HG02970 (cell line): Measurements from ENCODE around the gene PDZK1IP1.

Source experiments
- ATAC-seq: cut with Tn5 transposase; IDR thresholded peaks from one replicate; pipeline ENCODE4 v1.9.1; 2021; ENCODE audit warnings: mild to moderate bottlenecking, moderate library complexity, moderate number of reproducible peaks; ENCODE audit not compliant: unreplicated experiment, low FRiP score

PDZK1IP1 gene

GRCh38 chr1:47224676-47225399 is 35.0 kb upstream of the PDZK1IP1 start:
- no peak for ATAC-seq

- no peak for ATAC-seq
These were observed 34.3 kb upstream of the PDZK1IP1 start for GRCh38 chr1:47223921-47224675.

GRCh38 chr1:47223174-47223920 is 33.5 kb upstream of the PDZK1IP1 start:
- ATAC-seq: no peak

- no peak for ATAC-seq
These were observed 32.6 kb upstream of the PDZK1IP1 start for GRCh38 chr1:47222476-47222875.

GRCh38 chr1:47219590-47220220 is 29.9 kb upstream of the PDZK1IP1 start:
- no peak for ATAC-seq

GRCh38 chr1:47219001-47219400 is 29.2 kb upstream of the PDZK1IP1 start:
- no peak for ATAC-seq

- ATAC-seq: no peak
These were observed 26.6 kb upstream of the PDZK1IP1 start for GRCh38 chr1:47216278-47217059.

- ATAC-seq: no peak
These were observed 25.9 kb upstream of the PDZK1IP1 start for GRCh38 chr1:47215713-47216112.

GRCh38 chr1:47214549-47214948 is 24.7 kb upstream of the PDZK1IP1 start:
- no peak for ATAC-seq

GRCh38 chr1:47213230-47213963 is 23.6 kb upstream of the PDZK1IP1 start:
- no peak for ATAC-seq

- no peak for ATAC-seq
These were observed 22.9 kb upstream of the PDZK1IP1 start for GRCh38 chr1:47212636-47213229.

GRCh38 chr1:47211796-47212269 is 22.0 kb upstream of the PDZK1IP1 start:
- ATAC-seq: no peak

- ATAC-seq: no peak
These were observed 20.8 kb upstream of the PDZK1IP1 start for GRCh38 chr1:47210666-47211065.

GRCh38 chr1:47209725-47210325 is 20.0 kb upstream of the PDZK1IP1 start:
- ATAC-seq: no peak

- ATAC-seq: no peak
These were observed 19.3 kb upstream of the PDZK1IP1 start for GRCh38 chr1:47209091-47209490.

- ATAC-seq: no peak
These were observed 18.6 kb upstream of the PDZK1IP1 start for GRCh38 chr1:47208374-47208850.

- no peak for ATAC-seq
These were observed 18.1 kb upstream of the PDZK1IP1 start for GRCh38 chr1:47207803-47208373.

GRCh38 chr1:47205918-47206317 is 16.1 kb upstream of the PDZK1IP1 start:
- ATAC-seq: no peak
